PC-9 (cell line): ENCODE data around the gene TGIF1.

Experiments used
- EZH2 ChIP-seq: fragments of 200-600 bp; sonication (generic); IDR thresholded peaks from 2 replicates; pipeline ENCODE4 v1.8.0; 2017; ENCODE audit warnings: antibody characterized with exemption, low read depth
- TF ChIP-seq, protein P1 (sequence below): fragments of 200-600 bp; sonication (generic); conservative IDR thresholded peaks from 2 replicates; pipeline ENCODE4 v1.6.1; 2017; ENCODE audit warnings: mixed run types, antibody characterized with exemption, mild to moderate bottlenecking, moderate library complexity

DNA sequence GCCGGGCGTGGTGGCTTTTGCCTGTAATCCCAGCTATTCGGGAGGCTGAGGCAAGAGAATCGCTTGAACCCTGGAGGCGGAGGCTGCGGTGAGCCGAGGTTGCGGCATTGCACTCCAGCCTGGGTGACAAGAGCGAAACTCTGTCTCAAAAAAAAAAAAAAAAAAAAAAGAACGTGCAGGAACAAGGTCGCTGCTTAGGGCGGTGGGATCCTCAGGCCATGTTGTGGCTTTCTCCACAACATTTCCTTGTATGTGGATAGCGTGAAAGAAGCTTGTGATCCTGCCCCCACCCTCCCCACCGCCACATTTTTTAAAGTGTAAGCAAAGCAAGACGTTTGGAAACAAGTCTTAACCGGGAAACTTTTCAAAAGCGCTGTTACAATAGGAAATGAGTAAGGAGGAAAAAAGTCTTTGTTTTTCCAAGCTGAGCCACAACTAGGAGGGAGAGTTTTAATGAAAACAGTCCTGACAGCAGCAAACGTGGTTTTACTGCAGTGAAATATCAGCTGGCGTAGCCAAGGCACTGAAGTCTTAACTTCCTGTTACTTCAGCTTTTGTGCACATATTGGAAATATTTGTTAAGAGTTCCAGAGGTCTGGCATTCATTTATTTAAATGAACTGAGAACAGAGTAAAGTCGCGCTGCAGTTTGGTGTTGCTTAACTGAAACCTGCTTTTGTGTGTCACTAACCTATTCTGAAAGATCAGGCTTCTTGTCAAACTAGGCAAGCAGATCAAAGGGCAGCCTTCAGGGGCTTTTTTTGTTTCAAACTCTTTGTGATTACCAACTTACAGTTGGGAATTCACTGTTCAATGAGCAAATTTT is 3.8 kb downstream of the TGIF1 start:
- TF ChIP-seq, protein P1, sequence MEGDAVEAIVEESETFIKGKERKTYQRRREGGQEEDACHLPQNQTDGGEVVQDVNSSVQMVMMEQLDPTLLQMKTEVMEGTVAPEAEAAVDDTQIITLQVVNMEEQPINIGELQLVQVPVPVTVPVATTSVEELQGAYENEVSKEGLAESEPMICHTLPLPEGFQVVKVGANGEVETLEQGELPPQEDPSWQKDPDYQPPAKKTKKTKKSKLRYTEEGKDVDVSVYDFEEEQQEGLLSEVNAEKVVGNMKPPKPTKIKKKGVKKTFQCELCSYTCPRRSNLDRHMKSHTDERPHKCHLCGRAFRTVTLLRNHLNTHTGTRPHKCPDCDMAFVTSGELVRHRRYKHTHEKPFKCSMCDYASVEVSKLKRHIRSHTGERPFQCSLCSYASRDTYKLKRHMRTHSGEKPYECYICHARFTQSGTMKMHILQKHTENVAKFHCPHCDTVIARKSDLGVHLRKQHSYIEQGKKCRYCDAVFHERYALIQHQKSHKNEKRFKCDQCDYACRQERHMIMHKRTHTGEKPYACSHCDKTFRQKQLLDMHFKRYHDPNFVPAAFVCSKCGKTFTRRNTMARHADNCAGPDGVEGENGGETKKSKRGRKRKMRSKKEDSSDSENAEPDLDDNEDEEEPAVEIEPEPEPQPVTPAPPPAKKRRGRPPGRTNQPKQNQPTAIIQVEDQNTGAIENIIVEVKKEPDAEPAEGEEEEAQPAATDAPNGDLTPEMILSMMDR: no peak
- no peak for TF ChIP-seq EZH2
